OCI-LY7 (cell line): Measurements from ENCODE around the gene ZNF14. TPM values are rescaled to one million over a fixed set of nuclear protein-coding genes. Genes with fewer than 3 reads are reported as not detected.

Experiments
- BruUV-seq: library from RNA; stranded (reverse); fragments of 400-500 nt; replicated peaks from 2 replicates; lab custom pipeline; 2021; lab: Mats Ljungman, UMichigan
- CTCF ChIA-PET: fragments of 300-600 bp; sonication (Branson Sonifier 250); formaldehyde crosslinking; loops from one replicate; lab custom pipeline; 2022; ENCODE audit warnings: antibody characterized with exemption; ENCODE audit not compliant: unreplicated experiment; lab: Charles Lee
- POLR2A ChIA-PET: fragments of 300-600 bp; sonication (Branson Sonifier 250); formaldehyde crosslinking; loops from one replicate; lab custom pipeline; 2022; ENCODE audit warnings: antibody characterized with exemption; lab: Charles Lee
- DNase-seq: peaks from one replicate; pipeline ENCODE4 v3.0.0-alpha.2; 2015; ENCODE audit warnings: low spot score
- H2AFZ ChIP-seq: fragments of 200-600 bp; sonication (generic), shearing (Covaris generic); 2 replicates; pipeline ENCODE4 v1.6.1; 2014; ENCODE audit warnings: mild to moderate bottlenecking, antibody characterized with exemption, low read length, moderate library complexity
- H3K27ac ChIP-seq: fragments of 200-600 bp; sonication (generic); 2 replicates; pipeline ENCODE4 v1.5.1; 2014; ENCODE audit warnings: mixed run types, low read depth, mild to moderate bottlenecking, moderate library complexity, low read length, inconsistent platforms; ENCODE audit not compliant: poor library complexity, severe bottlenecking
- H3K36me3 ChIP-seq: fragments of 200-600 bp; sonication (generic); 2 replicates; pipeline ENCODE4 v1.6.1; 2014; ENCODE audit warnings: mild to moderate bottlenecking, antibody characterized with exemption, low read length, moderate library complexity, mixed read lengths; ENCODE audit not compliant: insufficient read depth
- H3K4me1 ChIP-seq: fragments of 200-600 bp; sonication (generic); 2 replicates; pipeline ENCODE4 v1.5.1; 2014; ENCODE audit warnings: mild to moderate bottlenecking, low read length; ENCODE audit not compliant: insufficient read depth, poor library complexity, severe bottlenecking
- H3K4me2 ChIP-seq: fragments of 200-600 bp; sonication (generic); 2 replicates; pipeline ENCODE4 v1.6.1; 2014; ENCODE audit warnings: mild to moderate bottlenecking, low read length
- H3K4me3 ChIP-seq: fragments of 200-600 bp; sonication (generic); 2 replicates; pipeline ENCODE4 v1.5.1; 2014; ENCODE audit warnings: mild to moderate bottlenecking, low read depth, low read length; ENCODE audit not compliant: poor library complexity, severe bottlenecking
- H3K79me2 ChIP-seq: fragments of 200-600 bp; sonication (generic); 2 replicates; pipeline ENCODE4 v1.6.1; 2016; ENCODE audit warnings: low read depth, mild to moderate bottlenecking, low read length, moderate library complexity, mixed read lengths; ENCODE audit not compliant: insufficient read depth
- H3K9me2 ChIP-seq: fragments of 200-600 bp; sonication (generic); 2 replicates; pipeline ENCODE4 v1.6.1; 2016; ENCODE audit warnings: mild to moderate bottlenecking, low read length, mixed read lengths; ENCODE audit not compliant: insufficient read depth
- H3K9me3 ChIP-seq: fragments of 200-600 bp; sonication (generic); 2 replicates; pipeline ENCODE4 v1.6.1; 2014; ENCODE audit warnings: mild to moderate bottlenecking, mixed run types, low read length, mixed read lengths
- H4K20me1 ChIP-seq: fragments of 200-600 bp; sonication (generic); 2 replicates; pipeline ENCODE4 v1.6.1; 2014; ENCODE audit warnings: mild to moderate bottlenecking, antibody characterized with exemption, low read length, moderate library complexity, mixed read lengths; ENCODE audit not compliant: insufficient read depth
- EZH2phosphoT487 ChIP-seq: fragments of 200-600 bp; sonication (generic); IDR thresholded peaks from 2 replicates; pipeline ENCODE4 v1.6.1; 2018; ENCODE audit warnings: low read depth, borderline replicate concordance, mild to moderate bottlenecking, mixed run types, antibody characterized with exemption, low read length, moderate library complexity, mixed read lengths
- intact Hi-C: fragments of 100-400 bp; cut with micrococcal nuclease; formaldehyde crosslinking; loops from one replicate; pipeline ENCODE4 v1.10.0; 2022; ENCODE audit not compliant: unreplicated experiment
- total RNA-seq, 2 experiments: library from RNA; depleted of rRNA in 1 of 2; stranded (reverse); fragments of >200 nt in 1 of 2; shearing (Covaris generic) in 1 of 2; gene quantifications; 2 replicates each; pipeline ENCODE4 v1.2.3, GENCODE V29; 2014 to 2022
- TF ChIP-seq, protein P1 (sequence below): fragments of 200-600 bp; sonication (generic); conservative IDR thresholded peaks from 2 replicates; pipeline ENCODE4 v1.5.1; 2014; ENCODE audit warnings: mild to moderate bottlenecking, antibody characterized with exemption, low read length, moderate library complexity, mixed read lengths

Gene ZNF14
- total RNA-seq, 2 experiments from 2014 or later: 4.5 to 7.0 TPM

DNA sequence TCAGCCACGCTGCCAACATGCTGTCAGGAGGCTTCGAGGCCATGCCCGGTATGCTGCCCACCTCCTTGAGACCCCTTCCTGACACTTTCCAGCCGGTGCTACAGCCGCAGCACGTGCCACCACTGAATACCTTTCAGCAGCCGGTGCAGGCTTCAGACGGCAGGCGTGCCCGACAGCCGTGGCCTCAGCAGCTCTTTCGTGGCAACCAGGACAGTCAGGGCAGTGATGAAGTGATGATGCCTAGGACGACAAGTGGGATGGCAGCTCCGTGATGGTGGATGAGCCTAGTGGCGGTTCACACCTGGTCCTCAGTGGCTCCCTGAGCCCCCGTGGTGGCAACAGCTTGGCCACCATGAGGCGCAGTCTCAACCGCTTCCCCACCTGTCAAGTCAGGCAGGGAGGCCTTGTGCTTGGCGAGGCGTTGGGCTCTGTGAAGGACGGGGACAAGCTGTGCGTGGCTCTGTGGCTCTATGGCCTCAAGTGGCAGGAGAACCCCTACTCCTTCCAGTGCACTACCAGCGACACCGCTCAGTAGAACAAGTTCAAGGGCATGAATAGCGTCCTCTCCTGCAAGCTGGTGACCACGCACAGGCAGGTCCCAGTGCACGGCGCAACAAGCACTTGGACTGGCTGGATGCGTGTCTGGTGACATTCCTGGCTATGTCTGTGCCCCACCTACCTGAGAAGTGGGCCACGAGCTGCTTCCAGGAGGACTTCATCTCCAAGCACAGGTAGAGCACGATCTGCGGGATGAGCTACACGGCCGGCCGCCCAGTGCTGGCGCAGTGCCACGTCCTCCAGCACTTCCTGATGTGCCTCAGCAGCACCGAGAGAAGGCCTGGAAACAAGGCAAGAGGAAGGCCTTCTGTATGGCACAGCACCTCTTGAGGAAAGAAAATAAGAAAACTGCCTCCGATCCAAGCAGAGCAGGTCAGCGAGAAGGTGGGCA, 18.2 kb upstream of the ZNF14 start:
- no peak overlapping the region for H3K4me2 ChIP-seq
- H3K79me2 ChIP-seq: no peaks in the 10 kb centered on the region
- H3K9me2 ChIP-seq: no peaks in the 10 kb centered on the region
- H3K4me3 ChIP-seq: no peak overlapping the region
- H3K4me1 ChIP-seq: no peaks in the 10 kb centered on the region
- no TSS peak for BruUV-seq
- no peak overlapping the region for H3K27ac ChIP-seq
- POLR2A ChIA-PET: no interaction called here
- no peaks in the 10 kb centered on the region for H3K9me3 ChIP-seq
- H3K36me3 ChIP-seq: no peaks in the 10 kb centered on the region
- no peak overlapping the region for H2AFZ ChIP-seq
- intact Hi-C loops: no loop called here
- no peaks in the 10 kb centered on the region for H4K20me1 ChIP-seq
- TF ChIP-seq, protein P1, sequence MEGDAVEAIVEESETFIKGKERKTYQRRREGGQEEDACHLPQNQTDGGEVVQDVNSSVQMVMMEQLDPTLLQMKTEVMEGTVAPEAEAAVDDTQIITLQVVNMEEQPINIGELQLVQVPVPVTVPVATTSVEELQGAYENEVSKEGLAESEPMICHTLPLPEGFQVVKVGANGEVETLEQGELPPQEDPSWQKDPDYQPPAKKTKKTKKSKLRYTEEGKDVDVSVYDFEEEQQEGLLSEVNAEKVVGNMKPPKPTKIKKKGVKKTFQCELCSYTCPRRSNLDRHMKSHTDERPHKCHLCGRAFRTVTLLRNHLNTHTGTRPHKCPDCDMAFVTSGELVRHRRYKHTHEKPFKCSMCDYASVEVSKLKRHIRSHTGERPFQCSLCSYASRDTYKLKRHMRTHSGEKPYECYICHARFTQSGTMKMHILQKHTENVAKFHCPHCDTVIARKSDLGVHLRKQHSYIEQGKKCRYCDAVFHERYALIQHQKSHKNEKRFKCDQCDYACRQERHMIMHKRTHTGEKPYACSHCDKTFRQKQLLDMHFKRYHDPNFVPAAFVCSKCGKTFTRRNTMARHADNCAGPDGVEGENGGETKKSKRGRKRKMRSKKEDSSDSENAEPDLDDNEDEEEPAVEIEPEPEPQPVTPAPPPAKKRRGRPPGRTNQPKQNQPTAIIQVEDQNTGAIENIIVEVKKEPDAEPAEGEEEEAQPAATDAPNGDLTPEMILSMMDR: no peak
- no peak for TF ChIP-seq EZH2phosphoT487
- CTCF ChIA-PET: no interaction called here
- no peak for DNase-seq

DNA sequence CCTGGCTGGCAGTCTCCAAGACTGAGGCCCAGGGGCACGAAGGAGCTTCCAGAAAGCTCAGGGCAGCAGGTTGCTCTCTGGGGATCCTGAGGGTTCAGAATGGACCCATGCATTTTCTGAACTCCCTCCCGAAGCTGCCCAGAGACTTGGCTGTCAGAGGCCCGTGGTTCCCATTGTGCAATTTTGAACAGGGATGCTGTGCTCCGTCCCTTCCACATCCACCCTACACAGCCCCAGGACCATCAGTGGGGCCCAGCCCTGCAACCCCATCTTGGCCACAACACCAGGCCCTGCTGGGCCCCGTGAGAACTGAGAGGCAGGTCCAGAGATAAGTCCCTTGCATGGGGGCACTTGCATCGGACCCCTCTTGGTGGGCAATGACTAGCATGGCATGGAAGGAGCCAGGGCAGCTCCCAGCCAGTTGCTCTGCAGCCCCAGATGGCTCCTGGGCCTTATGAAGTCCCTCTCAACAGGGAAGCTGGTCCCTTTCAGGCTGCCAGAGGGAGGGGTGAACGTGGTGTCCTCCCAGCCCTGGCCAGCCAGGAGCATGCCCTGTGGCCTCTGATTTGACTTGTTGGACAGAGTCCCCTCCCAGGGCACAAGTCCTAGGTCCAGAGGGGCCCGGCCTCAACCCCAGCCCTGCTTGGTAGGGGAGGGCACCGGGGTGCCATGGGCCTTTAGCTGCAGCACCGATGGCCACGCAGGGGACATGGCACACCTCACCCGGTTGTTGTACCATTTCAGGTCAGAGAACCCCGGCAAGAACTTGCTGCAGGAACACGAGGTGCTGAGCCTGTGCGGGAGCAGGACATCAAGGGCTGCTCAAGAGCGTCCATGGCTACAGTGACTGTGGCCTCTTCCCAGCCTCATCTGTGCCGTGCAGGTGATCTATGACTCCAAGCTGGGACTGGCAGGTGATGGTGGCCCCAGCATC, 17.3 kb upstream of the ZNF14 start:
- CTCF ChIA-PET: no interaction called here
- H3K4me2 ChIP-seq: no peak overlapping the region
- TF ChIP-seq, protein P1: no peak
- TF ChIP-seq EZH2phosphoT487: no peak
- no TSS peak for BruUV-seq
- POLR2A ChIA-PET: no interaction called here
- no peaks in the 10 kb centered on the region for H3K79me2 ChIP-seq
- no peak overlapping the region for H3K27ac ChIP-seq
- no peaks in the 10 kb centered on the region for H3K4me1 ChIP-seq
- H3K9me2 ChIP-seq: no peaks in the 10 kb centered on the region
- intact Hi-C loops: loop anchor here (10.0 kb wide), 1 partner anchor 215 kb away; the partner anchor contains the start of gene CILP2
- no peaks in the 10 kb centered on the region for H3K36me3 ChIP-seq
- no peak for DNase-seq
- H4K20me1 ChIP-seq: no peaks in the 10 kb centered on the region
- H3K4me3 ChIP-seq: no peak overlapping the region
- no peaks in the 10 kb centered on the region for H3K9me3 ChIP-seq
- H2AFZ ChIP-seq: no peak overlapping the region
